SU-DHL-6 (cell line): Measurements from ENCODE around the gene HMMR.

Experiments used
- H2AFZ ChIP-seq: fragments of 200-600 bp; sonication (generic); 2 replicates; pipeline ENCODE4 v1.6.1; 2014; ENCODE audit warnings: low read depth, mild to moderate bottlenecking, moderate library complexity, mixed read lengths, antibody characterized with exemption, low read length; ENCODE audit not compliant: severe bottlenecking
- H3F3A ChIP-seq: fragments of 200-600 bp; shearing (Covaris generic); 2 replicates; pipeline ENCODE4 v1.6.0; 2016; ENCODE audit warnings: antibody characterized with exemption, mild to moderate bottlenecking; ENCODE audit not compliant: insufficient read depth
- H3K27ac ChIP-seq: fragments of 200-600 bp; sonication (generic); 2 replicates; pipeline ENCODE4 v1.5.1; 2016; ENCODE audit warnings: low read depth, mild to moderate bottlenecking, low read length, moderate library complexity, mixed read lengths
- H3K27me3 ChIP-seq: fragments of 200-600 bp; sonication (generic), shearing (Covaris generic); 2 replicates; pipeline ENCODE4 v1.6.0; 2014; ENCODE audit warnings: mild to moderate bottlenecking, low read length
- H3K36me3 ChIP-seq: fragments of 200-600 bp; sonication (generic); 2 replicates; pipeline ENCODE4 v1.6.1; 2014; ENCODE audit warnings: mild to moderate bottlenecking, low read length, mixed read lengths
- H3K4me2 ChIP-seq: fragments of 300-600, 200-600 bp; shearing (Covaris generic), sonication (generic); 2 replicates; pipeline ENCODE4 v1.6.0; 2014; ENCODE audit warnings: low read length, low read depth, mild to moderate bottlenecking; ENCODE audit not compliant: poor library complexity, severe bottlenecking
- H3K4me3 ChIP-seq: fragments of 200-600 bp; sonication (generic); 2 replicates; pipeline ENCODE4 v1.5.1; 2014; ENCODE audit warnings: antibody characterized with exemption, low read length, mild to moderate bottlenecking, mixed read lengths; ENCODE audit not compliant: insufficient read depth, poor library complexity, severe bottlenecking
- H3K79me2 ChIP-seq: fragments of 200-600 bp; sonication (generic); 2 replicates; pipeline ENCODE4 v1.6.1; 2014; ENCODE audit warnings: mild to moderate bottlenecking, low read length, moderate library complexity; ENCODE audit not compliant: insufficient read depth
- H3K9ac ChIP-seq: fragments of 200-600 bp; sonication (generic); 2 replicates; pipeline ENCODE4 v1.7.0; 2014; ENCODE audit warnings: mild to moderate bottlenecking, low read length
- H3K9me2 ChIP-seq: fragments of 200-600 bp; sonication (generic); replicated peaks from 2 replicates; pipeline ENCODE4 v1.6.1; 2014; ENCODE audit warnings: low read length; ENCODE audit not compliant: insufficient read depth
- H3K9me3 ChIP-seq: fragments of 200-600 bp; sonication (generic); 2 replicates; pipeline ENCODE4 v1.6.1; 2014; ENCODE audit warnings: low read length, mixed read lengths; ENCODE audit not compliant: insufficient read depth
- H4K20me1 ChIP-seq: fragments of 200-600 bp; sonication (generic); 2 replicates; pipeline ENCODE4 v1.6.1; 2014; ENCODE audit warnings: low read depth, mild to moderate bottlenecking, antibody characterized with exemption, low read length, moderate library complexity, mixed read lengths
- CTCF ChIP-seq: fragments of 200-600 bp; sonication (generic); IDR thresholded peaks from one replicate; pipeline ENCODE4 v1.5.1; 2017; ENCODE audit warnings: antibody characterized with exemption, mild to moderate bottlenecking, low read length, moderate library complexity; ENCODE audit not compliant: insufficient read depth, poor library complexity, severe bottlenecking
- EZH2phosphoT487 ChIP-seq: fragments of 200-600 bp; sonication (generic), shearing (Covaris generic); conservative IDR thresholded peaks from 2 replicates; pipeline ENCODE4 v1.6.1; 2018; ENCODE audit warnings: mild to moderate bottlenecking, antibody characterized with exemption, low read length, moderate library complexity, mixed read lengths

HMMR gene

GRCh38 chr5:163456029-163456589 lies 4.3 kb upstream of the HMMR start:
- no peak overlapping the region for H2AFZ ChIP-seq
- H3K27ac ChIP-seq: peak overlapping the region; percentile 9; the same call in 1 of the 2 replicates
- H3F3A ChIP-seq: peaks cover 29% of the 10 kb centered on the region
- no peak overlapping the region for H3K9ac ChIP-seq
- H4K20me1 ChIP-seq: no peaks in the 10 kb centered on the region
- TF ChIP-seq CTCF (no peak), EZH2phosphoT487 (no peak)
- no peak overlapping the region for H3K4me3 ChIP-seq
- no peaks in the 10 kb centered on the region for H3K9me2 ChIP-seq
- H3K27me3 ChIP-seq: no peaks in the 10 kb centered on the region
- no peak overlapping the region for H3K4me2 ChIP-seq
- peaks cover 50% of the 10 kb centered on the region for H3K79me2 ChIP-seq
- peaks cover 27% of the 10 kb centered on the region; the same call in 1 of the 2 replicates for H3K36me3 ChIP-seq
- no peaks in the 10 kb centered on the region for H3K9me3 ChIP-seq

GRCh38 chr5:163456840-163457239 lies 3.6 kb upstream of the HMMR start:
- no peaks in the 10 kb centered on the region for H4K20me1 ChIP-seq
- TF ChIP-seq CTCF: no peak
- TF ChIP-seq EZH2phosphoT487: no peak
- peaks cover 35% of the 10 kb centered on the region for H3F3A ChIP-seq
- H3K9me3 ChIP-seq: no peaks in the 10 kb centered on the region
- peak overlapping the region; percentile 97 for H3K4me2 ChIP-seq
- H2AFZ ChIP-seq: no peak overlapping the region
- no peaks in the 10 kb centered on the region for H3K27me3 ChIP-seq
- H3K27ac ChIP-seq: no peak overlapping the region; the same call in 1 of the 2 replicates
- no peak overlapping the region for H3K4me3 ChIP-seq
- no peaks in the 10 kb centered on the region for H3K9me2 ChIP-seq
- H3K9ac ChIP-seq: no peak overlapping the region
- H3K36me3 ChIP-seq: peaks cover 27% of the 10 kb centered on the region; the same call in 1 of the 2 replicates
- peaks cover 55% of the 10 kb centered on the region for H3K79me2 ChIP-seq

DNA sequence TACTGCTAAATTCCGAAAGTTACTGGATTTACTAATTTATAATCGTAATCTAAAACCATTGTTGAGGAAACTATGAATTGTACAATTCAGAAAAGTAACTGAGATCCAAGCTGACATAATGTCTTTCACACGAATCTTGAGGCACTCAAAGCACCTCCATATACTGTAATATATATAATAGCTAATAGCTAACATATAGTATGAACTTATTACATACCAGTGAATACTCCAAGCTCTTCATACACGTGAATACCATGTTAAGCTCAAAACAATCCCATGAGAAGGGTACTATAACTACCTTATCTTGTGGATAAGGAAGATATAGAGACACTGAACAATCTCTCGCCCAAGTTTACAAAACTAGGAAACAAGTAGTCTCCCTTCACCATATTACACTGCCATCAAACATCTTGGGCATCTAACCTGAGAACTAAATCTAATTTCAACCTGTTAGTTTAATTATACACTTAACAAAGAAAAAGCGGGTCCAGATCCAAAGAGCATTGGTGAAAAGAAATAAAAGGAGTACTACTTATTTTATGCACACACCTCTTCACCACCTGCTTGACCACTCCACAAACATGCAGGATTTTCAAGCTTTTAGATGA lies 1.6 kb upstream of the HMMR start:
- Histone ChIP-seq H3K9ac (peak overlapping the region; percentile 94), H4K20me1 (no peaks in the 10 kb centered on the region), H3K4me2 (peak overlapping the region; percentile 97), H3K36me3 (peaks cover 12% of the 10 kb centered on the region; the same call in 1 of the 2 replicates), H2AFZ (peak overlapping the region; percentile 28), H3K4me3 (peak overlapping the region; percentile 96), H3K9me2 (no peaks in the 10 kb centered on the region), H3F3A (peaks cover 35% of the 10 kb centered on the region), H3K9me3 (no peaks in the 10 kb centered on the region), H3K27me3 (no peaks in the 10 kb centered on the region), H3K79me2 (peaks cover 75% of the 10 kb centered on the region), H3K27ac (peak overlapping the region; percentile 93)
- TF ChIP-seq CTCF (no peak), EZH2phosphoT487 (no peak)
